ENCODE results near the gene MED22. TPM values are rescaled to one million over a fixed set of nuclear protein-coding genes. Genes with fewer than 3 reads are reported as not detected.

MED22 gene
- total and polyA plus RNA-seq, 2 of the 8 experiments (the other 6 are each of a cell fraction or from before 2014, with no cell fraction given): 56.4 to 68.4 TPM

DNA sequence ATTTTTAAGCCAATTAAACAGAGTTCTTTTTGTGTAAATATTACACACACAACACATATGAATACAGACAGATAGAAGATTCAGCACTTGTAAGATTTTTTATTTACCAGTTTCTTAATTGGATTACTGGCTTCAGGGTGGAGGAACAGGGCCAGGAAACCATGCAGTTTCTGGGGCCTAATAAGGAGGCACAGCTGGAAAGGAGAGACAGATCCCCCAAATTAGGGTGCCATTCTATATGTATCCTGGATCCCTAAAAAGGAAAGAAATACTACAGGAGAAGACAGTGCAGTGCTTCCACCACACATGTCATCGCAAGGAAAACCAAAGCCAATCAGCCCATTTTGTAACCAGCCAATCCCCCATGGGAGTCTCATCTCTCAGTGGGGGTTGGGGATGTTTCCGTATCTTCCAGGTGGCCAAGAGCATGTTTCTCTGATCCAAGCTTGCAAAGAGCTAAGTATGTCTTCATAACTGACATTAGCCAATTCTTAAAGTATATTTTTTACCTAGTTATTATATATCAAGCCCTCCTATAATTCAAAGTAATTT is 57.1 kb downstream of the MED22 start:
- Histone ChIP-seq H3K56ac (replicated peaks; ENCODE audit: insufficient read length, low read depth, low read length) (no peak overlapping the region), H2BK5ac (ENCODE audit: low read depth, low read length) (no peak overlapping the region), H4K91ac (replicated peaks; ENCODE audit: insufficient read length, low read length) (no peak overlapping the region), H3K23me2 (ENCODE audit: low read depth, low read length) (no peaks in the 10 kb centered on the region), H2AFZ (ENCODE audit: low read length) (no peak overlapping the region), H3K9ac (replicated peaks in 1 of 4; ENCODE audit: extremely low read depth in 1 of 4, low read depth in 3 of 4, low read length in 3 of 4) (no peak overlapping the region), H3K79me1 (ENCODE audit: low read depth, low read length) (no peaks in the 10 kb centered on the region), H3K4me2 (ENCODE audit: insufficient read depth in 1 of 2, low read depth in 2 of 2, low read length in 2 of 2) (no peak overlapping the region), H3K4ac (replicated peaks; ENCODE audit: insufficient read length, low read depth, low read length) (no peak overlapping the region), H2BK120ac (replicated peaks; ENCODE audit: low read depth, low read length) (no peak overlapping the region), H3K27ac (ENCODE audit: low read depth, low read length) (no peak overlapping the region), H3K36me3 (ENCODE audit: control insufficient read depth in 2 of 4, insufficient read depth in 4 of 4, low read length in 3 of 4) (no peaks in the 10 kb centered on the region), H4K8ac (ENCODE audit: extremely low read depth, insufficient read depth, low read length) (no peak overlapping the region), H2BK12ac (ENCODE audit: low read depth, low read length) (no peak overlapping the region), H4K5ac (ENCODE audit: insufficient read length, low read depth, low read length) (no peak overlapping the region), H3K27me3 (replicated peaks in 1 of 4; ENCODE audit: control insufficient read depth in 3 of 4, extremely low read depth in 1 of 4, insufficient read depth in 3 of 4, low read length in 3 of 4) (no peaks in the 10 kb centered on the region), H3K23ac (ENCODE audit: insufficient read length) (no peak overlapping the region), H3K4me1 (replicated peaks in 1 of 4; ENCODE audit: control insufficient read depth in 3 of 4, insufficient read depth in 4 of 4, low read length in 3 of 4) (no peaks in the 10 kb centered on the region), H2BK15ac (ENCODE audit: low read length) (no peak overlapping the region), H2AK5ac (ENCODE audit: low read depth, low read length) (no peak overlapping the region), H3K79me2 (ENCODE audit: control insufficient read depth in 1 of 2, insufficient read depth in 2 of 2, low read length in 2 of 2) (no peaks in the 10 kb centered on the region), H3K9me3 (ENCODE audit: insufficient read depth in 2 of 2, low read depth in 1 of 2, low read length in 1 of 2) (peaks cover 37 to 44% of the 10 kb centered on the region in 2 experiments), H2BK20ac (ENCODE audit: low read length) (no peak overlapping the region), H4K20me1 (replicated peaks in 1 of 2; ENCODE audit: control insufficient read depth in 1 of 2, insufficient read depth in 2 of 2, low read length in 2 of 2) (no peaks in the 10 kb centered on the region), H3K4me3 (ENCODE audit: extremely low read depth in 1 of 4, insufficient read depth in 2 of 4, low read depth in 3 of 4, low read length in 4 of 4) (no peak overlapping the region), H3K18ac (ENCODE audit: extremely low read depth, low read length) (no peak overlapping the region), H3K14ac (ENCODE audit: insufficient read length) (no peak overlapping the region)
- POLR2A ChIA-PET (ENCODE audit: partially characterized antibody): no interaction called here
- DNase-seq (ENCODE audit: low read depth in 1 of 2, low spot score in 2 of 2): no peak
- CTCF ChIA-PET (ENCODE audit: partially characterized antibody): no interaction called here
- FAIRE-seq: no peak
- 83% methylated on average over 2 of the region's 2 CpGs; no CpG with 5 or more reads in 1 of the 2 experiments for WGBS, 2 experiments (ENCODE audit: extremely low coverage in 1 of 2, insufficient coverage in 1 of 2, insufficient read length in 1 of 2, insufficient replicate concordance in 2 of 2, low coverage in 1 of 2, low lambda C conversion rate in 2 of 2, missing lambda C conversion rate in 1 of 2)
- TF ChIP-seq, protein P1, sequence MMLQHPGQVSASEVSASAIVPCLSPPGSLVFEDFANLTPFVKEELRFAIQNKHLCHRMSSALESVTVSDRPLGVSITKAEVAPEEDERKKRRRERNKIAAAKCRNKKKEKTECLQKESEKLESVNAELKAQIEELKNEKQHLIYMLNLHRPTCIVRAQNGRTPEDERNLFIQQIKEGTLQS (IDR thresholded peaks at IDR 0.05; ENCODE audit: insufficient read depth, low read depth, low read length): no peak
- no peak for TF ChIP-seq CHD1 (IDR thresholded peaks at IDR 0.05; ENCODE audit: low read depth, low read length)
- TF ChIP-seq FOSL1 (IDR thresholded peaks at IDR 0.05; ENCODE audit: insufficient read depth, low read depth, low read length): no peak
- TF ChIP-seq RBBP5 (IDR thresholded peaks at IDR 0.05; ENCODE audit: borderline replicate concordance, low read depth, low read length): no peak
- TF ChIP-seq, protein P2, sequence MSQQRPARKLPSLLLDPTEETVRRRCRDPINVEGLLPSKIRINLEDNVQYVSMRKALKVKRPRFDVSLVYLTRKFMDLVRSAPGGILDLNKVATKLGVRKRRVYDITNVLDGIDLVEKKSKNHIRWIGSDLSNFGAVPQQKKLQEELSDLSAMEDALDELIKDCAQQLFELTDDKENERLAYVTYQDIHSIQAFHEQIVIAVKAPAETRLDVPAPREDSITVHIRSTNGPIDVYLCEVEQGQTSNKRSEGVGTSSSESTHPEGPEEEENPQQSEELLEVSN (IDR thresholded peaks at IDR 0.05): no peak

All from H1 (cell line).